Caco-2 (cell line): ENCODE results near the gene TMX4. TPM values are rescaled to one million over a fixed set of nuclear protein-coding genes. Genes with fewer than 3 reads are reported as not detected.

Experiments
- BruUV-seq: library from RNA; stranded (reverse); fragments of 400-500 nt; replicated peaks from 2 replicates; lab custom pipeline; 2021; lab: Mats Ljungman, UMichigan
- CTCF ChIA-PET: fragments of 300-600 bp; sonication (Branson Sonifier 250); formaldehyde crosslinking; loops from one replicate; lab custom pipeline; 2022; ENCODE audit warnings: antibody characterized with exemption; lab: Charles Lee
- POLR2A ChIA-PET: fragments of 300-600 bp; sonication (Branson Sonifier 250); formaldehyde crosslinking; loops from one replicate; lab custom pipeline; 2022; ENCODE audit warnings: antibody characterized with exemption; lab: Charles Lee
- DNase-seq, 2 experiments: peaks; one replicate each; pipeline versions ENCODE4 v3.0.0 to v3.0.0-alpha.2; 2020 to 2022
- H3K27me3 ChIP-seq: replicated peaks from 2 replicates; pipeline ENCODE4 v1.6.0; 2011; ENCODE audit warnings: low read length; ENCODE audit not compliant: control insufficient read depth, insufficient read depth
- H3K36me3 ChIP-seq: 2 replicates; pipeline ENCODE4 v1.5.1; 2011; ENCODE audit warnings: low read length; ENCODE audit not compliant: control insufficient read depth, insufficient read depth
- H3K4me1 ChIP-seq: fragments of 250-450 bp; sonication (Bioruptor Pico); 2 replicates; pipeline ENCODE4 v1.5.1; 2020; ENCODE audit warnings: mild to moderate bottlenecking
- H3K4me3 ChIP-seq: 2 replicates; pipeline ENCODE4 v1.5.1; 2011; ENCODE audit warnings: low read depth, mild to moderate bottlenecking, control low read depth, low read length
- H3K9me3 ChIP-seq: fragments of 250-450 bp; sonication (Bioruptor Pico); 2 replicates; pipeline ENCODE4 v1.5.1; 2020; ENCODE audit warnings: mild to moderate bottlenecking, moderate library complexity
- H3K27ac Mint-ChIP-seq: one replicate; pipeline ENCODE4 v1.8.0; 2022; ENCODE audit warnings: mixed read lengths; ENCODE audit not compliant: unreplicated experiment
- H3K27me3 Mint-ChIP-seq: one replicate; pipeline ENCODE4 v1.8.0; 2022; ENCODE audit warnings: mixed read lengths; ENCODE audit not compliant: insufficient read depth, unreplicated experiment
- H3K36me3 Mint-ChIP-seq: one replicate; pipeline ENCODE4 v1.8.0; 2022; ENCODE audit warnings: mild to moderate bottlenecking, mixed read lengths; ENCODE audit not compliant: insufficient read depth, unreplicated experiment
- H3K4me1 Mint-ChIP-seq: one replicate; pipeline ENCODE4 v1.8.0; 2022; ENCODE audit warnings: low read depth, mixed read lengths; ENCODE audit not compliant: unreplicated experiment
- H3K4me3 Mint-ChIP-seq: one replicate; pipeline ENCODE4 v1.8.0; 2022; ENCODE audit warnings: mild to moderate bottlenecking, moderate library complexity, mixed read lengths; ENCODE audit not compliant: unreplicated experiment
- H3K9me3 Mint-ChIP-seq: one replicate; pipeline ENCODE4 v1.8.0; 2022; ENCODE audit warnings: mixed read lengths; ENCODE audit not compliant: unreplicated experiment
- intact Hi-C: fragments of 100-400 bp; cut with micrococcal nuclease; formaldehyde crosslinking; loops from one replicate; pipeline ENCODE4 v1.10.0; 2022; ENCODE audit not compliant: unreplicated experiment
- total RNA-seq: library from RNA; stranded (reverse); gene quantifications from 2 replicates; pipeline ENCODE4 v1.2.3, GENCODE V29; 2022
- TF ChIP-seq, protein P1 (sequence below), 2 experiments: fragments of 200-600 bp in 1 of 2; IDR thresholded peaks; 1 replicate in 1 of 2; 2 replicates in 1 of 2; pipeline versions ENCODE4 v1.5.1 to v1.8.0; 2011 to 2022; ENCODE audit warnings: antibody characterized with exemption in 1 of 2, control low read depth in 1 of 2, inconsistent platforms in 1 of 2, low read depth in 1 of 2, low read length in 1 of 2, mild to moderate bottlenecking in 1 of 2, moderate library complexity in 1 of 2; ENCODE audit not compliant: insufficient read depth in 1 of 2, severe bottlenecking in 1 of 2, unreplicated experiment in 1 of 2

Gene TMX4
- total RNA-seq, 1 experiment from 2014 or later, result 17.0 TPM

DNA sequence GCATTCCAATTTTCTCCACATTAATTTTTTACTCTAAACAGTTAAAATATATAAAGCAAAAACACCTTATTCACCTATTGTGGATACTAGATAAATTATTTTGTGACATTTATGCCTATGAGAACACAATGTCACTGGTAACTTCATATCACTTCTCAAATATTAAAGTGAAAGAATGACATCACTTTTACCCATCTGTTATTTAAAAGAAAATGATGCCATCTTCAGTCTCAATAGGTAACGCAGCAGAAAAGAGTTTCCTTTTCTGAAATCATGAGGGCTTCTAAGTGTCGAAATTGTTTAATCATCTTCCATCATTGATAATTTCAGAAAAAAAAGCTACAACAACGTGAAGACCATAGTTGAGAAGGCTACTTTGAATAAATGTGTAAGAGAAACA lies 82.2 kb downstream of the TMX4 start:
- no TSS peak for BruUV-seq
- Mint-ChIP-seq H3K9me3 (peaks cover 11% of the 10 kb centered on the region), H3K4me3 (no peak overlapping the region), H3K27ac (no peak overlapping the region), H3K27me3 (peaks cover 12% of the 10 kb centered on the region), H3K36me3 (no peaks in the 10 kb centered on the region), H3K4me1 (peaks cover 4% of the 10 kb centered on the region)
- ChIA-PET POLR2A (no interaction called here), CTCF (interaction anchor here (0.8 to 1.6 kb wide), 3 partner anchors 43 to 853 kb away, joined by 3 to 8 read pairs (median 6); no protein-coding TSS in a partner anchor)
- no peak overlapping the region for H3K4me3 ChIP-seq
- TF ChIP-seq, protein P1, sequence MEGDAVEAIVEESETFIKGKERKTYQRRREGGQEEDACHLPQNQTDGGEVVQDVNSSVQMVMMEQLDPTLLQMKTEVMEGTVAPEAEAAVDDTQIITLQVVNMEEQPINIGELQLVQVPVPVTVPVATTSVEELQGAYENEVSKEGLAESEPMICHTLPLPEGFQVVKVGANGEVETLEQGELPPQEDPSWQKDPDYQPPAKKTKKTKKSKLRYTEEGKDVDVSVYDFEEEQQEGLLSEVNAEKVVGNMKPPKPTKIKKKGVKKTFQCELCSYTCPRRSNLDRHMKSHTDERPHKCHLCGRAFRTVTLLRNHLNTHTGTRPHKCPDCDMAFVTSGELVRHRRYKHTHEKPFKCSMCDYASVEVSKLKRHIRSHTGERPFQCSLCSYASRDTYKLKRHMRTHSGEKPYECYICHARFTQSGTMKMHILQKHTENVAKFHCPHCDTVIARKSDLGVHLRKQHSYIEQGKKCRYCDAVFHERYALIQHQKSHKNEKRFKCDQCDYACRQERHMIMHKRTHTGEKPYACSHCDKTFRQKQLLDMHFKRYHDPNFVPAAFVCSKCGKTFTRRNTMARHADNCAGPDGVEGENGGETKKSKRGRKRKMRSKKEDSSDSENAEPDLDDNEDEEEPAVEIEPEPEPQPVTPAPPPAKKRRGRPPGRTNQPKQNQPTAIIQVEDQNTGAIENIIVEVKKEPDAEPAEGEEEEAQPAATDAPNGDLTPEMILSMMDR (IDR thresholded peaks at IDR 0.05; ENCODE audit: insufficient read depth in 1 of 2, low read depth in 1 of 2, low read length in 1 of 2, severe bottlenecking in 1 of 2, unreplicated experiment in 1 of 2), result no peak
- H3K4me1 ChIP-seq, result no peaks in the 10 kb centered on the region
- DNase-seq, result no peak
- H3K36me3 ChIP-seq, result no peaks in the 10 kb centered on the region
- peaks cover 7% of the 10 kb centered on the region; the same call in 1 of the 2 replicates for H3K9me3 ChIP-seq
- H3K27me3 ChIP-seq, result no peaks in the 10 kb centered on the region
- intact Hi-C loops, result loop anchor here (2.0 kb wide), 1 partner anchor 783 kb away; no protein-coding TSS in a partner anchor

DNA sequence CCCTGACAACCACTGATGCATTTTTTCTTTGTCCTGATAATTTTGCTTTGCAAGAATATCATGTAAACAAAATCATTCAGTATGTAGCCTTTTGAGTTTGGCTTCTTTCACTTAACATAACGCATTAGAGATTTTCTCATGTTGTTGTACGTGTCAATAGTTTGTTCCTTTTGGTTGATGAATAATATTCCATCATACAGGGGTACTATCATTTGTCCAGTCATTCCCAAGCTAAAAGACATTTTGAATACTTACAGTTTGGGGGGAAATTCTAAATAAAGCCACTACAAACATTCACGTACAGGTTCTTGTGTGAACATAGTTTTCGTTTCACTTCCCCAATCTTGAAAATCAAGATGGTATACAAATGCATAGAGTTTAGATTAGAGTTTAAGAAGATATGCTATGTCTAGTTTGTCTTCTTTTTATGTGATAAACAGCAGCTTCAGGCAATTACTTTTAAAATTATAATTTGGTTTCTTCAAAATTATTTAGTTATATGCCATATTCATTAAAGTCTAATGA lies 84.5 kb downstream of the TMX4 start:
- DNase-seq, result no peak
- Histone ChIP-seq H3K4me1 (no peaks in the 10 kb centered on the region), H3K9me3 (no peaks in the 10 kb centered on the region), H3K4me3 (no peak overlapping the region), H3K36me3 (no peaks in the 10 kb centered on the region), H3K27me3 (no peaks in the 10 kb centered on the region)
- no TSS peak for BruUV-seq
- intact Hi-C loops, result no loop called here
- no peaks in the 10 kb centered on the region for H3K36me3 Mint-ChIP-seq
- CTCF ChIA-PET, result no interaction called here
- H3K27ac Mint-ChIP-seq, result no peak overlapping the region
- POLR2A ChIA-PET, result no interaction called here
- peaks cover 14% of the 10 kb centered on the region for H3K27me3 Mint-ChIP-seq
- H3K4me1 Mint-ChIP-seq, result peaks cover 4% of the 10 kb centered on the region
- H3K9me3 Mint-ChIP-seq, result no peaks in the 10 kb centered on the region
- TF ChIP-seq, protein P1 (IDR thresholded peaks at IDR 0.05; ENCODE audit: insufficient read depth in 1 of 2, low read depth in 1 of 2, low read length in 1 of 2, severe bottlenecking in 1 of 2, unreplicated experiment in 1 of 2), result no peak
- H3K4me3 Mint-ChIP-seq, result no peak overlapping the region

DNA sequence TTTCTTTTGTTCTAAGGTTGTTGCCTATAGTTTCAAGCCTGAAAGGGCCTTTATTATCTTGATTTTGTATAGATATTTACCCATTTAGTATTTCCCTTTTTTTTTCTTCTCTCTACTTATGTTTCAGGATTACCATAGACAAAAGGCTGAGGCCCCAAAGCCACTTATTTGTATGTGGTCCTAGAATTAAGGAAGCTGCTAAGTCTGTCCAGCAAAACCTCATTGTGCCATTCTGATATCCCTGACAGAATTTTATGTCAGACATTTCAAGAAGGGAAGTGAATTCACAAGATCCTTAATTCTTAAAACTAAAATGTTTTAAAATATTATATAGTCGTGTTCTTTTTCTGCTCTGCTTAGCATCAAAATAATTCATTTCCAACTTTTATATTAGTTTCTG lies 86.2 kb downstream of the TMX4 start:
- Mint-ChIP-seq H3K4me3 (no peak overlapping the region), H3K27me3 (peaks cover 11% of the 10 kb centered on the region), H3K4me1 (peaks cover 4% of the 10 kb centered on the region), H3K9me3 (no peaks in the 10 kb centered on the region), H3K27ac (no peak overlapping the region), H3K36me3 (no peaks in the 10 kb centered on the region)
- intact Hi-C loops, result no loop called here
- no peak overlapping the region for H3K4me3 ChIP-seq
- POLR2A ChIA-PET, result no interaction called here
- H3K27me3 ChIP-seq, result no peaks in the 10 kb centered on the region; the same call in 1 of the 2 replicates
- CTCF ChIA-PET, result no interaction called here
- no peaks in the 10 kb centered on the region for H3K9me3 ChIP-seq
- no TSS peak for BruUV-seq
- no peaks in the 10 kb centered on the region for H3K36me3 ChIP-seq
- no peak for DNase-seq
- TF ChIP-seq, protein P1 (IDR thresholded peaks at IDR 0.05; ENCODE audit: insufficient read depth in 1 of 2, low read depth in 1 of 2, low read length in 1 of 2, severe bottlenecking in 1 of 2, unreplicated experiment in 1 of 2), result no peak
- no peaks in the 10 kb centered on the region for H3K4me1 ChIP-seq
